Liver (tissue), 9 donors: ENCODE results near the gene RABL6. TPM values are rescaled to one million over a fixed set of nuclear protein-coding genes. Genes with fewer than 3 reads are reported as not detected.

Experiments
- DNase-seq: peaks from one replicate; pipeline ENCODE4 v3.0.0-alpha.2; 2017; ENCODE audit warnings: low spot score
- H3K27ac ChIP-seq, 2 donors: one replicate each; pipeline ENCODE4 v1.7.0; 2013; ENCODE audit warnings: inconsistent platforms in 2 of 2, low read length in 2 of 2, control low read depth in 1 of 2, low read depth in 1 of 2, mild to moderate bottlenecking in 1 of 2
- H3K27me3 ChIP-seq, 4 donors: one replicate each; pipeline versions ENCODE4 v1.6.1 to v1.7.0; 2013; ENCODE audit warnings: low read length in 3 of 4, inconsistent platforms in 1 of 4, mild to moderate bottlenecking in 1 of 4, moderate library complexity in 1 of 4; ENCODE audit not compliant: control insufficient read depth in 4 of 4, insufficient read depth in 4 of 4
- H3K36me3 ChIP-seq, 4 donors: one replicate each; pipeline versions ENCODE4 v1.6.1 to v1.7.0; 2013; ENCODE audit warnings: low read length in 3 of 4, mild to moderate bottlenecking in 3 of 4, low read depth in 1 of 4, moderate library complexity in 1 of 4; ENCODE audit not compliant: control insufficient read depth in 4 of 4, insufficient read depth in 3 of 4
- H3K4me1 ChIP-seq, 4 donors: one replicate each; pipeline versions ENCODE4 v1.6.1 to v1.7.0; 2013; ENCODE audit warnings: low read length in 3 of 4, mild to moderate bottlenecking in 3 of 4, moderate library complexity in 1 of 4; ENCODE audit not compliant: control insufficient read depth in 4 of 4, insufficient read depth in 4 of 4
- H3K4me3 ChIP-seq, 3 donors: one replicate each; pipeline versions ENCODE4 v1.6.1 to v1.7.0; 2013; ENCODE audit warnings: low read length in 3 of 3, control low read depth in 1 of 3, low read depth in 1 of 3, mild to moderate bottlenecking in 1 of 3
- H3K9ac ChIP-seq, 2 donors: one replicate each; pipeline ENCODE4 v1.7.0; 2013; ENCODE audit warnings: low read length in 2 of 2, mild to moderate bottlenecking in 2 of 2, moderate library complexity in 2 of 2, control low read depth in 1 of 2, low read depth in 1 of 2
- H3K9me3 ChIP-seq, 4 donors: one replicate each; pipeline versions ENCODE4 v1.6.1 to v1.7.0; 2013; ENCODE audit warnings: low read length in 3 of 4; ENCODE audit not compliant: control insufficient read depth in 4 of 4
- EGR1 ChIP-seq, 2 donors: IDR thresholded peaks; 2 replicates each; pipeline ENCODE4 v1.6.1; 2016 to 2018; ENCODE audit warnings: antibody characterized with exemption in 2 of 2, low read depth in 2 of 2
- FOXA1 ChIP-seq: IDR thresholded peaks from 2 replicates; pipeline ENCODE4 v1.6.1; 2016; ENCODE audit warnings: antibody characterized with exemption
- FOXA2 ChIP-seq: IDR thresholded peaks from 2 replicates; pipeline ENCODE4 v1.6.1; 2016; ENCODE audit warnings: antibody characterized with exemption
- GABPA ChIP-seq, 2 donors: IDR thresholded peaks in 1 of 2; conservative IDR thresholded peaks in 1 of 2; 2 replicates each; pipeline ENCODE4 v1.6.1; 2016; ENCODE audit warnings: antibody characterized with exemption in 2 of 2, mild to moderate bottlenecking in 1 of 2, moderate library complexity in 1 of 2
- HNF4A ChIP-seq, 2 donors: conservative IDR thresholded peaks; 2 replicates each; pipeline ENCODE4 v1.6.1; 2016; ENCODE audit warnings: antibody characterized with exemption in 2 of 2, mild to moderate bottlenecking in 2 of 2
- HNF4G ChIP-seq: IDR thresholded peaks from 2 replicates; pipeline ENCODE4 v1.6.1; 2016; ENCODE audit warnings: antibody characterized with exemption
- JUND ChIP-seq, 2 donors: IDR thresholded peaks; 2 replicates each; pipeline ENCODE4 v1.6.1; 2016; ENCODE audit warnings: antibody characterized with exemption in 2 of 2
- NR2F2 ChIP-seq: IDR thresholded peaks from 2 replicates; pipeline ENCODE4 v1.6.1; 2016; ENCODE audit warnings: antibody characterized with exemption
- RAD21 ChIP-seq, 2 donors: IDR thresholded peaks; 2 replicates each; pipeline ENCODE4 v1.6.1; 2016; ENCODE audit warnings: antibody characterized with exemption in 2 of 2, mild to moderate bottlenecking in 2 of 2
- RXRA ChIP-seq, 2 donors: IDR thresholded peaks; 2 replicates each; pipeline ENCODE4 v1.6.1; 2017 to 2018; ENCODE audit warnings: antibody characterized with exemption in 2 of 2, mild to moderate bottlenecking in 1 of 2
- SP1 ChIP-seq: IDR thresholded peaks from 2 replicates; pipeline ENCODE4 v1.6.1; 2018; ENCODE audit warnings: antibody characterized with exemption, mild to moderate bottlenecking
- TAF1 ChIP-seq: conservative IDR thresholded peaks from 2 replicates; pipeline ENCODE4 v1.6.1; 2016; ENCODE audit warnings: antibody characterized with exemption, mild to moderate bottlenecking
- YY1 ChIP-seq: IDR thresholded peaks from 2 replicates; pipeline ENCODE4 v1.6.1; 2016; ENCODE audit warnings: antibody characterized with exemption, mild to moderate bottlenecking
- WGBS: extraction: QIAGEN DNeasy Blood & Tissue Kit; methylation state at CpG from one replicate; pipeline ENCODE4 v1.1.7; 2013; 5-methylcytosine and 5-hydroxymethylcytosine counted together
- polyA plus RNA-seq, 2 donors: library from polyadenylated mRNA; stranded (reverse) in 1 of 2; unstranded in 1 of 2; fragments of 200-250 nt in 1 of 2; fragments of >200 nt in 1 of 2; fragmentation: Nextera tagmentation in 1 of 2; extraction: Ambion mirVana in 1 of 2; gene quantifications; one replicate each; pipeline versions ENCODE4 v1.2.1 to v1.2.3, GENCODE V29; 2013 to 2015
- total RNA-seq, 2 donors: library from RNA; depleted of rRNA; stranded (reverse); fragments of >200 nt; gene quantifications; one replicate each; pipeline ENCODE4 v1.2.3, GENCODE V29; 2014
- TF ChIP-seq, protein P1 (sequence below): IDR thresholded peaks from 2 replicates; pipeline ENCODE4 v1.6.1; 2016; ENCODE audit warnings: antibody characterized with exemption
- TF ChIP-seq, protein P2 (sequence below): IDR thresholded peaks from 2 replicates; pipeline ENCODE4 v1.6.1; 2016; ENCODE audit warnings: antibody characterized with exemption
- TF ChIP-seq, protein P3 (sequence below): IDR thresholded peaks from 2 replicates; pipeline ENCODE4 v1.6.1; 2016; ENCODE audit warnings: antibody characterized with exemption, mild to moderate bottlenecking
- TF ChIP-seq, protein P4 (sequence below): fragments of 150-350 bp; IDR thresholded peaks from 2 replicates; pipeline ENCODE4 v1.5.1; 2017; ENCODE audit warnings: improper control_type of control experiment, low read depth, low read length; ENCODE audit not compliant: missing input control
- TF ChIP-seq, protein P5 (sequence below): IDR thresholded peaks from 2 replicates; pipeline ENCODE4 v1.6.1; 2016; ENCODE audit warnings: antibody characterized with exemption
- donor health status: healthy.
- donor health status: healthy.
- donor health status: healthy.
- donor health status: healthy.
- donor health status: healthy.

Gene RABL6
- total and polyA plus RNA-seq, 4 donors, result 3.6 to 32.6 (median 10.7) TPM

DNA sequence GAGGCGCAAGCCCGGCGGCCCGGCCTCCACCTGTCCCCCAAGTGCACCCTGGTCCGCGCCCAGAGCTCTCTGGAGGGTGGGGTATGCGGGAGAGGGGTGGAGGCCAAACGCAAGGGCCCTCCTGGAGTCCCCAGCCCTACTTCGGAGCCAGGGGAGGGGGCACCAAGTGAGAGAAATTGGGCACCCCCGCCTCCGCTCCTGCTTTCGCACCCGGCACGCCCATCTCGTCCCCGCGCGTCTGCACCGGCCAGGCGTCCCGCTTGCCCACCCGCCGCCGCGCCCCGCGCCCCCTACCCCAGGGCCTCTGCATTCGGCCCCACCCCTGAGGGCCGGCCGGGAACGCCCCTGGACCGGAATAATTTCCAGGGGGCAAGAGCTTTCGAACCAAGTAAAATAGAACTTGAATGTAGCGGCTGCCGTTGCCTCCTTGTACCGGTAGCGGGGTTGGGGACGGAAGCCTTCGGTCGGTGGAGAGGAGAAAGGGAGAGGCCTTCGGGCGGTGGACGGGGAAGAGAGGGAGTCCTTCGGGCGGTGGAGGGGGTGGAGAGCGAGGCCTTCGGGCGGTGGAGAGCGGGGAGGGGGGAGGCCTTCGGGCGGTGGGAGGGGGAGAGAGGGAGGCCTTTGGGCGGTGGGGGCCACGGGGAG, 40.8 kb downstream of the RABL6 start (continued):
- TF ChIP-seq, protein P1, sequence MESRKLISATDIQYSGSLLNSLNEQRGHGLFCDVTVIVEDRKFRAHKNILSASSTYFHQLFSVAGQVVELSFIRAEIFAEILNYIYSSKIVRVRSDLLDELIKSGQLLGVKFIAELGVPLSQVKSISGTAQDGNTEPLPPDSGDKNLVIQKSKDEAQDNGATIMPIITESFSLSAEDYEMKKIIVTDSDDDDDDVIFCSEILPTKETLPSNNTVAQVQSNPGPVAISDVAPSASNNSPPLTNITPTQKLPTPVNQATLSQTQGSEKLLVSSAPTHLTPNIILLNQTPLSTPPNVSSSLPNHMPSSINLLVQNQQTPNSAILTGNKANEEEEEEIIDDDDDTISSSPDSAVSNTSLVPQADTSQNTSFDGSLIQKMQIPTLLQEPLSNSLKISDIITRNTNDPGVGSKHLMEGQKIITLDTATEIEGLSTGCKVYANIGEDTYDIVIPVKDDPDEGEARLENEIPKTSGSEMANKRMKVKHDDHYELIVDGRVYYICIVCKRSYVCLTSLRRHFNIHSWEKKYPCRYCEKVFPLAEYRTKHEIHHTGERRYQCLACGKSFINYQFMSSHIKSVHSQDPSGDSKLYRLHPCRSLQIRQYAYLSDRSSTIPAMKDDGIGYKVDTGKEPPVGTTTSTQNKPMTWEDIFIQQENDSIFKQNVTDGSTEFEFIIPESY, result no peak
- TF ChIP-seq YY1, result no peak
- TF ChIP-seq, protein P2, sequence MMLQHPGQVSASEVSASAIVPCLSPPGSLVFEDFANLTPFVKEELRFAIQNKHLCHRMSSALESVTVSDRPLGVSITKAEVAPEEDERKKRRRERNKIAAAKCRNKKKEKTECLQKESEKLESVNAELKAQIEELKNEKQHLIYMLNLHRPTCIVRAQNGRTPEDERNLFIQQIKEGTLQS, result no peak
- no peak for TF ChIP-seq EGR1 (IDR thresholded peaks at IDR 0.05; ENCODE audit: low read depth in 2 of 2)

DNA sequence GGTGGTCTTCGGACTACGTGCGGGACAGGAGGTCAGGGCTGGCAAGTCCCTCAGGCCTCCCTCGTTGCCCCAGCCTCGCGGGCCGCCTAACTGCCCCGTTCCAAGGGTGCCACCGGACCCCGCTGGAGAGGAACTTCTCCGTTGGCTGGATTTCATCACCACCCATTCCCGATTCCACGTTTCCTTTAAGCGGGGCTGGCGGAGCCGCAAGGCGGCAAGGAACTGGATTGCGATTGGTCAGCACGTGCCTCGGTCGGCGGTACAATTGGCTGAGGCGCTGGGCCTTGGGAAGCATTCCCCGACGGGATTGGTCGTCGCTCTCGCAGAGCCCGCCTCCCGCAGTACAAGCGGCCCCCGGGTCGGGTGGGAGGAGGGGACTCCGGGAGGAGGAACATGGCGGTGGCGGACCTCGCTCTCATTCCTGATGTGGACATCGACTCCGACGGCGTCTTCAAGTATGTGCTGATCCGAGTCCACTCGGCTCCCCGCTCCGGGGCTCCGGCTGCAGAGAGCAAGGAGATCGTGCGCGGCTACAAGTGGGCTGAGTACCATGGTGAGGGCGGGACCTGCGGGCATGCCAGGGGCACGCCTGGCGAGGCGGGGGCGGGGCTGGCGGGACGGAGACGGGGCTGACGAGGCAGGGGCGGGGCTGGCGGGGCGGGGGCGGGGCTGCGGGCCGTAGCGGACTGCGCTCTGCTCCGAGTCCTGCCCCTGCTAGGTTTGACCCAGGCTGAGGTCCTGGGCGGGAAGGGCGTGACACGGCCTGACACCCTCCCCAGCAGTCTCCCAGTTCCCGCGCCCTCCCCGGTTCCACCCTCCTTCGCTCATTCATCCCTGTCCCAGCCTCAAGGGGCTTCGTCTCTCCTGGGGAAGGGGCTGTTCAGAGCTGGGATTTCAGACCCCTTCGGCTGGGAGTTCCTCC, 41.6 kb downstream of the RABL6 start, which contains the start of gene PHPT1:
TSS of gene PHPT1 (plus strand) at position 372 of the 922 bp plus-strand sequence. CDS start at position 394, 22 bp downstream.
- Histone ChIP-seq H3K36me3 (peaks cover 0 to 2% (median 0%) of the 10 kb centered on the region in 4 donors), H3K27me3 (no peaks in the 10 kb centered on the region), H3K4me1 (peaks cover 18 to 50% (median 41%) of the 10 kb centered on the region in 4 donors), H3K27ac (peak within 1 kb of the TSS; percentile 83 to 91), H3K9me3 (peaks cover 0 to 3% (median 0%) of the 10 kb centered on the region in 4 donors), H3K9ac (peak within 1 kb of the TSS; percentile 35 to 68), H3K4me3 (peak within 1 kb of the TSS; percentile 82 to 92 (median 83))
- TF ChIP-seq, protein P1, result no peak
- TF ChIP-seq, protein P2, result no peak
- peak in 1 of 2 donors; percentile 42 for TF ChIP-seq HNF4A (conservative IDR thresholded peaks at IDR 0.05)
- TF ChIP-seq SP1, result peak; percentile 99
- TF ChIP-seq EGR1 (IDR thresholded peaks at IDR 0.05; ENCODE audit: low read depth in 2 of 2), result peak in 1 of 2 donors; percentile 14
- TF ChIP-seq FOXA1, result no peak
- TF ChIP-seq TAF1, result no peak
- TF ChIP-seq FOXA2, result no peak
- TF ChIP-seq RXRA (IDR thresholded peaks at IDR 0.05), result peak; percentile 11 to 34
- TF ChIP-seq RAD21 (IDR thresholded peaks at IDR 0.05), result peak in 1 of 2 donors; percentile 23
- peak in 1 of 2 donors; percentile 53 for TF ChIP-seq GABPA (IDR thresholded peaks at IDR 0.05 in 1 of 2, conservative IDR thresholded peaks at IDR 0.05 in 1 of 2)
- TF ChIP-seq YY1, result peak; percentile 94
- TF ChIP-seq, protein P3, sequence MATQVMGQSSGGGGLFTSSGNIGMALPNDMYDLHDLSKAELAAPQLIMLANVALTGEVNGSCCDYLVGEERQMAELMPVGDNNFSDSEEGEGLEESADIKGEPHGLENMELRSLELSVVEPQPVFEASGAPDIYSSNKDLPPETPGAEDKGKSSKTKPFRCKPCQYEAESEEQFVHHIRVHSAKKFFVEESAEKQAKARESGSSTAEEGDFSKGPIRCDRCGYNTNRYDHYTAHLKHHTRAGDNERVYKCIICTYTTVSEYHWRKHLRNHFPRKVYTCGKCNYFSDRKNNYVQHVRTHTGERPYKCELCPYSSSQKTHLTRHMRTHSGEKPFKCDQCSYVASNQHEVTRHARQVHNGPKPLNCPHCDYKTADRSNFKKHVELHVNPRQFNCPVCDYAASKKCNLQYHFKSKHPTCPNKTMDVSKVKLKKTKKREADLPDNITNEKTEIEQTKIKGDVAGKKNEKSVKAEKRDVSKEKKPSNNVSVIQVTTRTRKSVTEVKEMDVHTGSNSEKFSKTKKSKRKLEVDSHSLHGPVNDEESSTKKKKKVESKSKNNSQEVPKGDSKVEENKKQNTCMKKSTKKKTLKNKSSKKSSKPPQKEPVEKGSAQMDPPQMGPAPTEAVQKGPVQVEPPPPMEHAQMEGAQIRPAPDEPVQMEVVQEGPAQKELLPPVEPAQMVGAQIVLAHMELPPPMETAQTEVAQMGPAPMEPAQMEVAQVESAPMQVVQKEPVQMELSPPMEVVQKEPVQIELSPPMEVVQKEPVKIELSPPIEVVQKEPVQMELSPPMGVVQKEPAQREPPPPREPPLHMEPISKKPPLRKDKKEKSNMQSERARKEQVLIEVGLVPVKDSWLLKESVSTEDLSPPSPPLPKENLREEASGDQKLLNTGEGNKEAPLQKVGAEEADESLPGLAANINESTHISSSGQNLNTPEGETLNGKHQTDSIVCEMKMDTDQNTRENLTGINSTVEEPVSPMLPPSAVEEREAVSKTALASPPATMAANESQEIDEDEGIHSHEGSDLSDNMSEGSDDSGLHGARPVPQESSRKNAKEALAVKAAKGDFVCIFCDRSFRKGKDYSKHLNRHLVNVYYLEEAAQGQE, result no peak
- no peak for TF ChIP-seq JUND (IDR thresholded peaks at IDR 0.05)
- no peak for TF ChIP-seq HNF4G
- TF ChIP-seq, protein P4, sequence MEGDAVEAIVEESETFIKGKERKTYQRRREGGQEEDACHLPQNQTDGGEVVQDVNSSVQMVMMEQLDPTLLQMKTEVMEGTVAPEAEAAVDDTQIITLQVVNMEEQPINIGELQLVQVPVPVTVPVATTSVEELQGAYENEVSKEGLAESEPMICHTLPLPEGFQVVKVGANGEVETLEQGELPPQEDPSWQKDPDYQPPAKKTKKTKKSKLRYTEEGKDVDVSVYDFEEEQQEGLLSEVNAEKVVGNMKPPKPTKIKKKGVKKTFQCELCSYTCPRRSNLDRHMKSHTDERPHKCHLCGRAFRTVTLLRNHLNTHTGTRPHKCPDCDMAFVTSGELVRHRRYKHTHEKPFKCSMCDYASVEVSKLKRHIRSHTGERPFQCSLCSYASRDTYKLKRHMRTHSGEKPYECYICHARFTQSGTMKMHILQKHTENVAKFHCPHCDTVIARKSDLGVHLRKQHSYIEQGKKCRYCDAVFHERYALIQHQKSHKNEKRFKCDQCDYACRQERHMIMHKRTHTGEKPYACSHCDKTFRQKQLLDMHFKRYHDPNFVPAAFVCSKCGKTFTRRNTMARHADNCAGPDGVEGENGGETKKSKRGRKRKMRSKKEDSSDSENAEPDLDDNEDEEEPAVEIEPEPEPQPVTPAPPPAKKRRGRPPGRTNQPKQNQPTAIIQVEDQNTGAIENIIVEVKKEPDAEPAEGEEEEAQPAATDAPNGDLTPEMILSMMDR, result no peak
- TF ChIP-seq NR2F2, result no peak
- TF ChIP-seq, protein P5, sequence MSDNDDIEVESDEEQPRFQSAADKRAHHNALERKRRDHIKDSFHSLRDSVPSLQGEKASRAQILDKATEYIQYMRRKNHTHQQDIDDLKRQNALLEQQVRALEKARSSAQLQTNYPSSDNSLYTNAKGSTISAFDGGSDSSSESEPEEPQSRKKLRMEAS, result peak; percentile 81
- peak; percentile 98 for DNase-seq
- under 1% methylated on average over 77 of the region's 77 CpGs for WGBS
